Effector CD4-positive, alpha-beta T cell (primary cell): Measurements from ENCODE around the gene TBC1D22B.
"Not testable (repeated sequence)": the region's sequence is repeated elsewhere in the genome, so short reads cannot be mapped to it uniquely, and the experiment has no call there.

Experiments used
- DNase-seq: peaks from one replicate; pipeline ENCODE4 v3.0.0-alpha.2; 2020

Gene TBC1D22B

GRCh38 chr6:37269105-37269504 is 11.5 kb downstream of the TBC1D22B start:
- DNase-seq, result no peak

GRCh38 chr6:37272834-37273566 is 15.4 kb downstream of the TBC1D22B start:
- no peak for DNase-seq

GRCh38 chr6:37273690-37274089 is 16.1 kb downstream of the TBC1D22B start:
- DNase-seq, result no peak

GRCh38 chr6:37275350-37275749 is 17.8 kb downstream of the TBC1D22B start:
- DNase-seq, result no peak

- DNase-seq, result no peak
Measured at GRCh38 chr6:37277001-37277409, 19.4 kb downstream of the TBC1D22B start.

GRCh38 chr6:37279366-37280134 is 22.0 kb downstream of the TBC1D22B start:
- DNase-seq, result no peak

- no peak for DNase-seq
Measured at GRCh38 chr6:37280162-37280887, 22.8 kb downstream of the TBC1D22B start.

GRCh38 chr6:37282371-37282770 is 24.8 kb downstream of the TBC1D22B start:
- DNase-seq, result no peak

GRCh38 chr6:37283268-37283667 is 25.7 kb downstream of the TBC1D22B start:
- DNase-seq, result no peak

GRCh38 chr6:37283671-37284151 is 26.1 kb downstream of the TBC1D22B start:
- DNase-seq, result no peak

- DNase-seq, result no peak
Measured at GRCh38 chr6:37284781-37285180, 27.2 kb downstream of the TBC1D22B start.

- DNase-seq, result no peak
Measured at GRCh38 chr6:37285861-37286311, 28.3 kb downstream of the TBC1D22B start.

- no peak for DNase-seq
Measured at GRCh38 chr6:37287519-37288157, 30.1 kb downstream of the TBC1D22B start.

GRCh38 chr6:37288247-37288646 is 30.7 kb downstream of the TBC1D22B start:
- DNase-seq, result no peak

- peak; percentile 7 for DNase-seq
Measured at GRCh38 chr6:37289931-37290330, 32.4 kb downstream of the TBC1D22B start.

- no peak for DNase-seq
Measured at GRCh38 chr6:37293426-37293825, 35.9 kb downstream of the TBC1D22B start.

- not testable (repeated sequence) for DNase-seq
Measured at GRCh38 chr6:37297637-37298036, 40.1 kb downstream of the TBC1D22B start.

GRCh38 chr6:37298958-37299357 is 41.4 kb downstream of the TBC1D22B start:
- no peak for DNase-seq

- no peak for DNase-seq
Measured at GRCh38 chr6:37299990-37300389, 42.4 kb downstream of the TBC1D22B start.

GRCh38 chr6:37302086-37302686 is 44.6 kb downstream of the TBC1D22B start:
- DNase-seq, result no peak

- DNase-seq, result no peak
Measured at GRCh38 chr6:37303091-37303660, 45.6 kb downstream of the TBC1D22B start.
